Retinal pigment epithelial cell (primary cell): ENCODE measurements around the gene DKK2.

Experiments
- DNase-seq: peaks from one replicate; pipeline ENCODE4 v3.0.0-alpha.2; 2010; ENCODE audit warnings: low read depth
- H3K4me3 ChIP-seq: 2 replicates; pipeline ENCODE4 v1.5.1; 2011; ENCODE audit warnings: mild to moderate bottlenecking, low read length, control low read depth, moderate library complexity
- CTCF ChIP-seq: conservative IDR thresholded peaks from 2 replicates; pipeline ENCODE4 v1.5.1; 2011; ENCODE audit warnings: low read depth, low read length, control low read depth, inconsistent platforms

Gene DKK2

DNA sequence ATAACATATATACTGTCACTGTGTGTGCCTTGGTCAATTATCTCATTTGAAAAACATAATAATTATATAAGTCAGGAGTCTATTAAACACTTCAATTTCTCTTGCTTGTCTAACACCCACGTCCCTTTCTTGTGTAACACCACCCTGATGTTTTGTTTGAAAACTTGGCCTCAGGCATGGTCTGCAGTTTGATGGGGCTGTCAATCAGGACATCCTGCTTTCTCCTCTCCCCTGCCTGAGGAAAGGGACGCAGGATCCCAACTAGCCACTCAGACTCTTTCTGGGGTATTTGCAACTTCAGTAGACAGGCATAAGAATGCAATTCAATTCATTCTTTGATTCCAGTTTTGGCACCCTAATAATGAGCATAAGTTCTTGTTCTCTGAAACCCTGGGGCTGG, 48.8 kb downstream of the DKK2 start:
- no peak for TF ChIP-seq CTCF
- no peak for DNase-seq
- H3K4me3 ChIP-seq = no peak overlapping the region

GRCh38 chr4:106986486-106986885, 49.6 kb downstream of the DKK2 start:
- no peak overlapping the region for H3K4me3 ChIP-seq
- DNase-seq = peak; percentile 4
- TF ChIP-seq CTCF = no peak

DNA sequence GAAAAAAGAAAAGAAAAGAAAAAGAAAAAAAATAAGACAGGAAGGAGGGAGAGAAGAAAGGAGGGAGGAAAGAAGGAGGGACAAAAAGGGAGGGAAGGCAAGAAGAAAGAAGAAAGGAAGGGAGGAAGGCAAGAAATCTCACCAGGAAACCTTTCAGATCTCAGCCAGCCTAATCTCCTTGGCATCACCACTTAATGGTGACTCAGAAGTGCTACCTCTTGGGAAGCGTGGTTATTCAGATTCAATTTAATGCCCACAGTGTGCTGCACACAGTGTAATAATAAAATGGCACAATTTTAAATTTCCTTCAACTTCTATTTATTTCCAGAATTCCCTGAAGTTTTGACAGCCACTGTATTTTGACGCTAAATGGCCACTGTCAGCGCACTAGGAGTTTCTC, 50.3 kb downstream of the DKK2 start:
- no peak overlapping the region for H3K4me3 ChIP-seq
- DNase-seq = peak; percentile 9
- no peak for TF ChIP-seq CTCF

GRCh38 chr4:106982711-106983211, 53.4 kb downstream of the DKK2 start:
- DNase-seq = no peak
- H3K4me3 ChIP-seq = no peak overlapping the region
- TF ChIP-seq CTCF = no peak

- no peak for DNase-seq
- H3K4me3 ChIP-seq = no peak overlapping the region
- TF ChIP-seq CTCF = no peak
These were observed 54.7 kb downstream of the DKK2 start for GRCh38 chr4:106981431-106981830.

- no peak for TF ChIP-seq CTCF
- DNase-seq = no peak
- H3K4me3 ChIP-seq = no peak overlapping the region
These were observed 56.6 kb downstream of the DKK2 start for GRCh38 chr4:106979476-106979875.

DNA sequence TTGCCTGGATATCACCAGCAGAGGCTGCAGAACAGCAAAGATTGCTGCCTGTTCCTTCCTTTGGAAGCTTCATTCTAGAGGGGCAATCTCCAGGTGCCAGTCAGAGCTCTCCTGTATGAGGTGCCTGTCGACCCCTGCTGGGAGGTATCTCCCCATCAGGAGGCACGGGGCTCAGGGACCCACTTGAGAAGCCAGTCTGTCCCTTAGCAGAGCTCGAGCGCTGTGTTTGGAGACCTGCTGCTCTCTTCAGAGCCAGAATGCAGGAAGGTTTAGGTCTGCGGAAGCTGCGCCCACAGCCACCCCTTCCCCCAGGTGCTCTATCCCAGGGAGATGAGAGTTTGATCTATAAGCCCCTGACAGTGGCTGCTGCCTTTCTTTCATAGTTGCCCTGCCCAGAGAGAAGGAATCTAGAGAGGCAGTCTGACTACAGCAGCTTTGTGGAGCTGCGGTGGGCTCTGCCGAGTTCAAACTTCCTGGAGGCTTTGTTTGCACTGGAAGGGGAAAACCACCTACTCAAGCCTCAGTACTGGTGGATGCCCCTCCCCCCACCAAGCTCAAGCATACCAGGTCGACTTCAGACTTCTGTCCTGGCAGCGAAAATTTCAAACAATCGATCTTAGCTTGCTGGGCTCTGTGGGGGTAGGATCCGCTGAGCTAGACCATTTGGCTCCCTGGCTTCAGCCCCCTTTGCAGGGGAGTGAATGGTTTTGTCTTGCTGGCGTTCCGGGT, 57.9 kb downstream of the DKK2 start:
- no peak for TF ChIP-seq CTCF
- H3K4me3 ChIP-seq = no peak overlapping the region
- no peak for DNase-seq
